GM13976 (cell line): Measurements from ENCODE around the gene CAP2.

Source experiments
- DNase-seq: peaks from one replicate; pipeline ENCODE4 v3.0.0; 2012; ENCODE audit warnings: low spot score
- in situ Hi-C: fragments of 300-500 bp; cut with MboI; formaldehyde crosslinking; loops from one replicate; pipeline ENCODE4 v1.12.0; 2022; ENCODE audit warnings: low sequenced_read_pairs, mixed read lengths, inconsistent platforms; ENCODE audit not compliant: unreplicated experiment
- TF ChIP-seq, protein P1 (sequence below): IDR thresholded peaks from 2 replicates; pipeline ENCODE4 v1.5.1; 2012; ENCODE audit warnings: borderline replicate concordance, mild to moderate bottlenecking; ENCODE audit not compliant: insufficient read depth; ENCODE audit errors: extremely low read depth, missing control alignments, control extremely low read depth

CAP2 gene

GRCh38 chr6:17381424-17382147 lies 11.8 kb upstream of the CAP2 start:
- in situ Hi-C loops, result no loop called here
- TF ChIP-seq, protein P1, sequence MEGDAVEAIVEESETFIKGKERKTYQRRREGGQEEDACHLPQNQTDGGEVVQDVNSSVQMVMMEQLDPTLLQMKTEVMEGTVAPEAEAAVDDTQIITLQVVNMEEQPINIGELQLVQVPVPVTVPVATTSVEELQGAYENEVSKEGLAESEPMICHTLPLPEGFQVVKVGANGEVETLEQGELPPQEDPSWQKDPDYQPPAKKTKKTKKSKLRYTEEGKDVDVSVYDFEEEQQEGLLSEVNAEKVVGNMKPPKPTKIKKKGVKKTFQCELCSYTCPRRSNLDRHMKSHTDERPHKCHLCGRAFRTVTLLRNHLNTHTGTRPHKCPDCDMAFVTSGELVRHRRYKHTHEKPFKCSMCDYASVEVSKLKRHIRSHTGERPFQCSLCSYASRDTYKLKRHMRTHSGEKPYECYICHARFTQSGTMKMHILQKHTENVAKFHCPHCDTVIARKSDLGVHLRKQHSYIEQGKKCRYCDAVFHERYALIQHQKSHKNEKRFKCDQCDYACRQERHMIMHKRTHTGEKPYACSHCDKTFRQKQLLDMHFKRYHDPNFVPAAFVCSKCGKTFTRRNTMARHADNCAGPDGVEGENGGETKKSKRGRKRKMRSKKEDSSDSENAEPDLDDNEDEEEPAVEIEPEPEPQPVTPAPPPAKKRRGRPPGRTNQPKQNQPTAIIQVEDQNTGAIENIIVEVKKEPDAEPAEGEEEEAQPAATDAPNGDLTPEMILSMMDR, result no peak
- DNase-seq, result no peak

GRCh38 chr6:17385660-17386059 lies 7.7 kb upstream of the CAP2 start:
- TF ChIP-seq, protein P1, result no peak
- DNase-seq, result no peak
- in situ Hi-C loops, result no loop called here

DNA sequence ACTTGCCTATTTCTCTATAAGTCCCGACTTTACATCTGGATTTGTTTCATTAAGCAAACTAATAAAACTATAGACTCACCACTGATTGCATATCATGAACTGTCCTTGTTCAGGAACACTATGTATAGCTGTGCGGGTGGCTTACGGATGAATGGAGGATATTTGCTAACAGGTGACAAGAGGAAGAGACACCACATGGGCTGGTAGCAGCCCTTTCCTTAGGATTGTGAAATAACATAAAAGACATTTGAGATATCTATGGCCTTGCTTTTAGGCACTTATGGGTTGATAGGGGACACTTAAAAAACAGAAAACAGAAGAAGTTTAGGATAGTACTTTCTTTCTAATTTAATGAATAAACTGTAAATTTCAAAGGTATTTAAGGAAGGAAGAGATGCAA lies 5.0 kb upstream of the CAP2 start:
- DNase-seq, result no peak
- TF ChIP-seq, protein P1, result no peak
- in situ Hi-C loops, result no loop called here

- DNase-seq, result no peak
- in situ Hi-C loops, result no loop called here
- TF ChIP-seq, protein P1, result no peak
Measured at GRCh38 chr6:17389274-17389847, 4.0 kb upstream of the CAP2 start.

- DNase-seq, result no peak
- in situ Hi-C loops, result no loop called here
- TF ChIP-seq, protein P1, result no peak
Measured at GRCh38 chr6:17390276-17390675, 3.1 kb upstream of the CAP2 start.

DNA sequence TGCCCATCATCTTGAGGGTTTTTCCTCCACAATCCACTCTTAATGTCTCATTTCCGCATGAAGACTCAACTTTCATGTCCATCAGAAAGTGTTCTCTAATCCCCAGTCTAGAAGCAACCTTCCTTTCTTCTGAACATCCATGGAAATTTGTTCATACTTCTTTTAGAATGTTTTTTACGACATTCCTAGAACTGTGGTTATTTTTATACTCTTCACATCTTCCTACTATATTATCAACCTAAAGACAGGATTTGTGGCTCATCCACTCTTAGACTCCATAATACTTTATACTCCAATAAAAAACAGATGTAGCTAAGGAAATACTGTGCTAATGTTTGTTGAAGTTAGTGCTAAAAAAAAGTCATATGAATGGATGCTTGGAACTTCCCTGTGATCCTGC lies 1.4 kb upstream of the CAP2 start:
- in situ Hi-C loops, result no loop called here
- no peak for DNase-seq
- TF ChIP-seq, protein P1, result no peak
